ENCODE results near the gene IQUB. TPM values are rescaled to one million over a fixed set of nuclear protein-coding genes. Genes with fewer than 3 reads are reported as not detected.
"Not testable (repeated sequence)": the region's sequence is repeated elsewhere in the genome, so short reads cannot be mapped to it uniquely, and the experiment has no call there.

IQUB gene
- total and polyA plus RNA-seq, 2 experiments from 2014 or later: 0.97 to 2.2 TPM

GRCh38 chr7:123410273-123410904 is 124.0 kb downstream of the IQUB start:
- H3K27me3 ChIP-seq: no peaks in the 10 kb centered on the region
- H3K9me2 ChIP-seq (replicated peaks; ENCODE audit: insufficient read depth): no peaks in the 10 kb centered on the region
- no peak overlapping the region for H3K4me3 ChIP-seq
- peak overlapping the region; percentile 70 for H3K27ac ChIP-seq
- no peaks in the 10 kb centered on the region for H3K79me2 ChIP-seq
- H3K4me2 ChIP-seq: peak overlapping the region; percentile 39
- TF ChIP-seq CTCF (IDR thresholded peaks at IDR 0.05; ENCODE audit: poor library complexity) (no peak), EZH2 (IDR thresholded peaks at IDR 0.05; ENCODE audit: borderline replicate concordance) (no peak), EZH2phosphoT487 (IDR thresholded peaks at IDR 0.05; ENCODE audit: low read depth, severe bottlenecking, unreplicated experiment) (no peak)
- H3K4me1 ChIP-seq (ENCODE audit: insufficient read depth): peaks cover 7% of the 10 kb centered on the region
- no peaks in the 10 kb centered on the region for H3K9me3 ChIP-seq (ENCODE audit: low read depth)
- peak; percentile 58 for DNase-seq (ENCODE audit: low spot score)
- WGBS (ENCODE audit: low lambda C conversion rate, missing lambda C conversion rate): 42% methylated on average over 1 of the region's 1 CpG
- no peaks in the 10 kb centered on the region for H3K36me3 ChIP-seq (replicated peaks; ENCODE audit: insufficient read depth, low read depth)
- no peak overlapping the region for H2AFZ ChIP-seq
- H4K20me1 ChIP-seq (ENCODE audit: insufficient read depth, poor library complexity, severe bottlenecking): no peaks in the 10 kb centered on the region

- not testable (repeated sequence) for H3K79me2 ChIP-seq; H3K27me3 ChIP-seq; H3K4me3 ChIP-seq; DNase-seq (ENCODE audit: low spot score); H3K9me3 ChIP-seq (ENCODE audit: low read depth); H3K36me3 ChIP-seq (replicated peaks; ENCODE audit: insufficient read depth, low read depth); H2AFZ ChIP-seq; H4K20me1 ChIP-seq (ENCODE audit: insufficient read depth, poor library complexity, severe bottlenecking); H3K4me2 ChIP-seq; H3K9me2 ChIP-seq (replicated peaks; ENCODE audit: insufficient read depth); H3K4me1 ChIP-seq (ENCODE audit: insufficient read depth)
- WGBS (ENCODE audit: low lambda C conversion rate, missing lambda C conversion rate): 71% methylated on average over 4 of the region's 4 CpGs
- H3K27ac ChIP-seq: peak overlapping the region; percentile 63
Observed at GRCh38 chr7:123407951-123408350, 126.4 kb downstream of the IQUB start.

Small RNA genes lying within 50 kb of the gene (small RNA-seq; reads per million reads assigned to genes)
- gene RNU6-296P: not detected

Other genes starting within 250 kb of the IQUB start
- gene NDUFA5, start 23.2 kb upstream of the IQUB start, total RNA-seq: 94.9 and 104 TPM in 2 replicates
- 127 and 137 TPM in 2 replicates for gene NDUFA5, start 23.2 kb upstream of the IQUB start, polyA plus RNA-seq
- not detected in 2 replicates for gene ASB15, start 67.2 kb upstream of the IQUB start, total RNA-seq
- gene ASB15, start 67.2 kb upstream of the IQUB start, polyA plus RNA-seq: 0.04 TPM in 1 of 2 replicates, not detected in the other
- gene LMOD2, start 121.3 kb upstream of the IQUB start, total RNA-seq: 0.04 TPM in 1 of 2 replicates, not detected in the other
- gene LMOD2, start 121.3 kb upstream of the IQUB start, polyA plus RNA-seq: not detected in 2 replicates
- gene WASL, start 214.4 kb upstream of the IQUB start, total RNA-seq: 41.9 and 48.9 TPM in 2 replicates
- 29.0 and 36.8 TPM in 2 replicates for gene WASL, start 214.4 kb upstream of the IQUB start, polyA plus RNA-seq